ENCODE data around the gene NEDD4L. TPM values are rescaled to one million over a fixed set of nuclear protein-coding genes. Genes with fewer than 3 reads are reported as not detected.

The NEDD4L gene
- total RNA-seq, 2 experiments from 2014 or later = 3.2 to 3.3 TPM

DNA sequence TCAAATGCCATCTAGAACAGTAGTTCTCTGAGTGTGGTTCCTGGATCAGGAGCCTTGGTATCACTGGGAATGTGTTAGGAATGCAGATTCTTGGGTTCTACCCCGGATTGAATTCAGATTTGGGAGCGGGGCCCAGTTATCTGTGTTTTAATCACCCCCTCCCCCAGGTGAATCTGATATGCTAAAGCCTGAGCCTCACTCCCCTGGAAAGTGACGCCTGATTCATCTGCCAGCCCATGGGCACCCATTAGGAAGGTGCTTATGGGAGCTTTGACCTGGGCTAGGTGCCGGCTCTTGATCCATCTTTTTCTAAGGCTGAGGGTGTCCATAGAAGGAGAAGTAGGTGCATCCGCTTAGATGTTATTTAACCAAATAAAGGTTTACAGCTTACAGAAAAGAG is 199.4 kb downstream of the NEDD4L start:
- H2AFZ ChIP-seq (ENCODE audit: low read length) = no peak overlapping the region
- intact Hi-C loops (cut with micrococcal nuclease; ENCODE audit: unreplicated experiment) = no loop called here
- ChIA-PET POLR2A (no interaction called here), CTCF (ENCODE audit: unreplicated experiment) (no interaction called here)
- H3K4me1 ChIP-seq (ENCODE audit: insufficient read depth, low read length, poor library complexity, severe bottlenecking) = no peaks in the 10 kb centered on the region
- H3K4me3 ChIP-seq (ENCODE audit: low read depth, low read length, poor library complexity, severe bottlenecking) = no peak overlapping the region
- no peak for DNase-seq (ENCODE audit: low spot score)
- no peaks in the 10 kb centered on the region for H3K36me3 ChIP-seq (ENCODE audit: insufficient read depth, low read length)
- BruUV-seq (replicated peaks) = no TSS peak
- H3K27ac ChIP-seq (ENCODE audit: low read depth, low read length, poor library complexity, severe bottlenecking) = no peak overlapping the region
- no peaks in the 10 kb centered on the region for H3K79me2 ChIP-seq (ENCODE audit: insufficient read depth, low read depth, low read length)
- H3K9me2 ChIP-seq (ENCODE audit: insufficient read depth, low read length) = no peaks in the 10 kb centered on the region
- no peak for TF ChIP-seq EZH2phosphoT487 (IDR thresholded peaks at IDR 0.05; ENCODE audit: borderline replicate concordance, low read depth, low read length)
- TF ChIP-seq, protein P1, sequence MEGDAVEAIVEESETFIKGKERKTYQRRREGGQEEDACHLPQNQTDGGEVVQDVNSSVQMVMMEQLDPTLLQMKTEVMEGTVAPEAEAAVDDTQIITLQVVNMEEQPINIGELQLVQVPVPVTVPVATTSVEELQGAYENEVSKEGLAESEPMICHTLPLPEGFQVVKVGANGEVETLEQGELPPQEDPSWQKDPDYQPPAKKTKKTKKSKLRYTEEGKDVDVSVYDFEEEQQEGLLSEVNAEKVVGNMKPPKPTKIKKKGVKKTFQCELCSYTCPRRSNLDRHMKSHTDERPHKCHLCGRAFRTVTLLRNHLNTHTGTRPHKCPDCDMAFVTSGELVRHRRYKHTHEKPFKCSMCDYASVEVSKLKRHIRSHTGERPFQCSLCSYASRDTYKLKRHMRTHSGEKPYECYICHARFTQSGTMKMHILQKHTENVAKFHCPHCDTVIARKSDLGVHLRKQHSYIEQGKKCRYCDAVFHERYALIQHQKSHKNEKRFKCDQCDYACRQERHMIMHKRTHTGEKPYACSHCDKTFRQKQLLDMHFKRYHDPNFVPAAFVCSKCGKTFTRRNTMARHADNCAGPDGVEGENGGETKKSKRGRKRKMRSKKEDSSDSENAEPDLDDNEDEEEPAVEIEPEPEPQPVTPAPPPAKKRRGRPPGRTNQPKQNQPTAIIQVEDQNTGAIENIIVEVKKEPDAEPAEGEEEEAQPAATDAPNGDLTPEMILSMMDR (conservative IDR thresholded peaks at IDR 0.05; ENCODE audit: low read length) = no peak
- no peaks in the 10 kb centered on the region for H4K20me1 ChIP-seq (ENCODE audit: insufficient read depth, low read length)
- no peaks in the 10 kb centered on the region for H3K9me3 ChIP-seq (ENCODE audit: low read length)
- H3K4me2 ChIP-seq (ENCODE audit: low read length) = no peak overlapping the region

DNA sequence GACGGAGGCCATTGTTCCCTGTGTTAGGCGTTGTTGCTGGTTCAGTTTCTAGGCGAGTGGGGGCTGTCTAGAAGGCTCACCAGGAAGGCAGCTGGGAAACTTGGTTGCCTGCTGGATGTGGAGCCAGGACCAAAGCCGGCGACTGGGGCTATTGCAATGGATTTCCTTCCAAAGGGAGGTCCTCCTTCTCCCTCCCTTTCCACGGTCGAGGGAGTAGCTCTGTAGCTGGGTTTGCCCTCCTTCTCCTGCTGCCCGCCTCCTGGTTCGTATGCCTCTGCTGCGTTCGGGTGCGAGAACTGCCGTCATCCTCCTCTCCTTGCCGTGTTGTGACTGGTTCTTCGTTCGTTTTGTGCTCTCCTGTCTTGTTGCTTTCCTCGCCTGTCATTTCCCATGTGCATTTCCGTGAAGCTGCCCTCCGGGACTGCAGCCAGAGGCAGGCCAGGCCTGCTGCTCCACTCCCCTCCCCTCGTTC is 203.4 kb downstream of the NEDD4L start:
- H3K4me1 ChIP-seq (ENCODE audit: insufficient read depth, low read length, poor library complexity, severe bottlenecking) = no peaks in the 10 kb centered on the region
- DNase-seq (ENCODE audit: low spot score) = no peak
- H2AFZ ChIP-seq (ENCODE audit: low read length) = no peak overlapping the region
- intact Hi-C loops (cut with micrococcal nuclease; ENCODE audit: unreplicated experiment) = no loop called here
- no peaks in the 10 kb centered on the region for H4K20me1 ChIP-seq (ENCODE audit: insufficient read depth, low read length)
- BruUV-seq (replicated peaks) = no TSS peak
- no peaks in the 10 kb centered on the region for H3K79me2 ChIP-seq (ENCODE audit: insufficient read depth, low read depth, low read length)
- H3K4me2 ChIP-seq (ENCODE audit: low read length) = no peak overlapping the region
- no peak for TF ChIP-seq EZH2phosphoT487 (IDR thresholded peaks at IDR 0.05; ENCODE audit: borderline replicate concordance, low read depth, low read length)
- TF ChIP-seq, protein P1 (conservative IDR thresholded peaks at IDR 0.05; ENCODE audit: low read length) = no peak
- no peaks in the 10 kb centered on the region for H3K9me2 ChIP-seq (ENCODE audit: insufficient read depth, low read length)
- H3K27ac ChIP-seq (ENCODE audit: low read depth, low read length, poor library complexity, severe bottlenecking) = no peak overlapping the region
- no peak overlapping the region for H3K4me3 ChIP-seq (ENCODE audit: low read depth, low read length, poor library complexity, severe bottlenecking)
- ChIA-PET POLR2A (no interaction called here), CTCF (ENCODE audit: unreplicated experiment) (no interaction called here)
- H3K9me3 ChIP-seq (ENCODE audit: low read length) = no peaks in the 10 kb centered on the region
- H3K36me3 ChIP-seq (ENCODE audit: insufficient read depth, low read length) = no peaks in the 10 kb centered on the region

DNA sequence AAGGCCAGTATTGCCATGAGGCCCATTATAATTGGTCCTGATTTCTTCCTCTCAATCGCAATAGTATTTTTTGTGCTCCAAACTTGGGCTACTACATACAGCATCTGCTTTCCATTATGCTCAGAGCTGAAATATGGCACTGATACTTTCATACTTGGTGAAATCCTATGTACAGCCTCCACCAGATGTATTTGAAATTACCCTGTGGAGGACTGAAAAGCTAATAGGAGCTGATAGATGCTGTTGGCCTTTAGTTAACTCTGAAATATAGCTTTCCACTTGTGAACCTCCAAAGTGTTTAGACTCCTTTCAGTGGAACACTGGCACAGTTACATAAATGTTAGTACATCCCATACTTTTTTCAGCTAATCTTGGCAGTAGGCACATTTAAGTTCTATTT is 205.7 kb downstream of the NEDD4L start:
- Histone ChIP-seq H3K27ac (ENCODE audit: low read depth, low read length, poor library complexity, severe bottlenecking) (no peak overlapping the region), H2AFZ (ENCODE audit: low read length) (no peak overlapping the region), H4K20me1 (ENCODE audit: insufficient read depth, low read length) (no peaks in the 10 kb centered on the region), H3K4me3 (ENCODE audit: low read depth, low read length, poor library complexity, severe bottlenecking) (no peak overlapping the region), H3K4me2 (ENCODE audit: low read length) (no peak overlapping the region), H3K36me3 (ENCODE audit: insufficient read depth, low read length) (no peaks in the 10 kb centered on the region), H3K9me3 (ENCODE audit: low read length) (no peaks in the 10 kb centered on the region), H3K4me1 (ENCODE audit: insufficient read depth, low read length, poor library complexity, severe bottlenecking) (no peaks in the 10 kb centered on the region), H3K9me2 (ENCODE audit: insufficient read depth, low read length) (no peaks in the 10 kb centered on the region), H3K79me2 (ENCODE audit: insufficient read depth, low read depth, low read length) (no peaks in the 10 kb centered on the region)
- ChIA-PET CTCF (ENCODE audit: unreplicated experiment) (no interaction called here), POLR2A (no interaction called here)
- no TSS peak for BruUV-seq (replicated peaks)
- no peak for DNase-seq (ENCODE audit: low spot score)
- intact Hi-C loops (cut with micrococcal nuclease; ENCODE audit: unreplicated experiment) = no loop called here
- TF ChIP-seq EZH2phosphoT487 (IDR thresholded peaks at IDR 0.05; ENCODE audit: borderline replicate concordance, low read depth, low read length) = no peak
- TF ChIP-seq, protein P1 (conservative IDR thresholded peaks at IDR 0.05; ENCODE audit: low read length) = no peak

Data from OCI-LY7 (cell line).